Right cardiac atrium (tissue), 5 donors: ENCODE results near the gene TWF2. TPM values are rescaled to one million over a fixed set of nuclear protein-coding genes. Genes with fewer than 3 reads are reported as not detected.

Experiments used
- ATAC-seq, 2 donors: fragments of 200-7000 bp; cut with Tn5 transposase; one replicate each; pipeline versions ENCODE4 v1.8.0 to v1.9.1; 2020; ENCODE audit warnings: moderate library complexity in 2 of 2, mild to moderate bottlenecking in 1 of 2
- DNase-seq, 3 donors: peaks; one replicate each; pipeline ENCODE4 v3.0.0-alpha.2; 2020
- H3K27ac ChIP-seq: one replicate; pipeline ENCODE4 v1.5.1; 2013; ENCODE audit warnings: mild to moderate bottlenecking, low read length, control low read depth, moderate library complexity
- H3K27me3 ChIP-seq: one replicate; pipeline ENCODE4 v1.6.1; 2013; ENCODE audit not compliant: control insufficient read depth, insufficient read depth
- H3K4me1 ChIP-seq: one replicate; pipeline ENCODE4 v1.6.1; 2013; ENCODE audit warnings: low read length; ENCODE audit not compliant: control insufficient read depth, insufficient read depth
- H3K4me3 ChIP-seq: one replicate; pipeline ENCODE4 v1.5.1; 2013; ENCODE audit warnings: low read length, control low read depth
- H3K9me3 ChIP-seq: one replicate; pipeline ENCODE4 v1.6.1; 2013; ENCODE audit warnings: low read length; ENCODE audit not compliant: control insufficient read depth
- WGBS: extraction: QIAGEN DNeasy Blood & Tissue Kit; methylation state at CpG from one replicate; pipeline ENCODE4 v1.1.7; 2013; 5-methylcytosine and 5-hydroxymethylcytosine counted together
- intact Hi-C, 4 donors: fragments of 100-400 bp; cut with DNase I; formaldehyde crosslinking; loops; one replicate each; pipeline versions ENCODE4 v1.11.0 to v1.14.0; 2022 to 2023
- polyA plus RNA-seq: library from polyadenylated mRNA; stranded (reverse); fragments of 200-250 nt; gene quantifications from one replicate; pipeline ENCODE4 v1.2.3, GENCODE V29; 2013
- total RNA-seq, 4 donors: library from RNA; stranded (reverse); fragmentation: NEBNext Ultra II Directional; extraction: Animal tissue kit (Norgen Biotek cat#: 25700); gene quantifications; one replicate each; pipeline ENCODE4 v1.2.1, GENCODE V29; 2021
- donor health status: healthy with polysubstance abuse.
- donor health status: DM: no; HTN: yes; CAD: no.
- donor health status: DM: no; HTN: no; CAD: no.
- donor health status: DM: no; HTN: yes; CAD: no; lungs with severe emphysema.
- donor health status: DM: yes; HTN: yes; CAD: no.

Gene TWF2
- total and polyA plus RNA-seq, 5 donors: 32.0 to 70.0 (median 51.5) TPM

DNA sequence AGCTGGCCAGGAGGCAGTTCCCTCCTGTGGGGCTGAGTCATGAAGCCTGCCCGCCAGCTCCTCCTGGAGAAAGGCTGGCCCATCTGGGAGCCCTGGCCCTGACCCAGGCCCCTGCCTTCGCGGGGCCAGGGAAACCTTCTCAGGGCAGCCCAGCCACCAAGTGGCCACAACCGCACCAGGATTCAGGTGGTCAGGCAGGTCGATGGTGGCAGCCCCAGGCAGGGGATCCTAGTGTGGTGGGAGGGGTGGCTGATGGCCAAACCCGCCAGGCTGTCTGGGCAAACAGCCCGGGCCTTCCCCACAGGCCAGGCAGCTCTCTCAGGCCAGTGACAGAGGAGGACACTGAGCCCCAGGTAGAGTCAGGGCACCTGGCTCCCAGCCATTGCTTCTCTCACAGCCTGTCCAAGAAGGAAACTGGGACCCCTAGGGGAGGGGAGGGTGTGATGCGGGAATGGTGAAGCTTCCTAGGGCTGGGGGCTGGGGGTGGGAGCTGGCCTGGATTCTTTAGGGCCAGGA lies 1.2 kb downstream of the TWF2 start:
- H3K27me3 ChIP-seq: no peaks in the 10 kb centered on the region
- DNase-seq: peak; percentile 90 to 95 (median 93)
- H3K27ac ChIP-seq: peak overlapping the region; percentile 75
- H3K4me3 ChIP-seq: peak overlapping the region; percentile 55
- no peaks in the 10 kb centered on the region for H3K9me3 ChIP-seq
- peaks cover 17% of the 10 kb centered on the region for H3K4me1 ChIP-seq
- ATAC-seq: peak; percentile 72 to 73
- intact Hi-C loops: no loop called here
- WGBS: 12% methylated on average over 8 of the region's 8 CpGs

GRCh38 chr3:52237006-52237656 lies 1.8 kb downstream of the TWF2 start:
- Histone ChIP-seq H3K27me3 (no peaks in the 10 kb centered on the region), H3K27ac (peak overlapping the region; percentile 75), H3K4me1 (peaks cover 17% of the 10 kb centered on the region), H3K4me3 (no peak overlapping the region), H3K9me3 (no peaks in the 10 kb centered on the region)
- ATAC-seq: no peak
- WGBS: 74% methylated on average over 6 of the region's 6 CpGs
- intact Hi-C loops: no loop called here
- DNase-seq: peak in 2 of 3 donors; percentile 33 to 55

DNA sequence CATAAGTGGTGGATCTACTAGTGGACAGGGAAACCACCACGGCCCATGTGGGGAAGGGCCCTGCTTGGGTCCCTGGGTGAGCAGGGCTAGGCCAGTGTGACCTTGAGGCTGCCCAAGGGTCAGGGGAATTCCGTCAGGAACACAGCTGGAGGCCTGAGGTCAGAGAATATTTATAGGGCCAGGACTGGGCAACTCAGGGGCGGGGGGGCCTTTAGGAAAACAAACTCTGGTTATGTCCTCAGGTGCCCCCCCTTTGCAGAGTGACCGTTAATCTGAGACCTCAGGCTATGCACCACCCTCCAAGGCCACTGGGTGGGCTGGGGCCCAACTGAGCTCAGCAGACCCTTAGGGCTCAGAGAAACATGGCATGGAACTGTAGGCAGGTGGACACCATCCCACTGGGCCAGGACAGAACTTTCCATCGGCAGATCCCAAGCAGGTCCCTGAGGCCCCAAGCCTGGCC lies 2.5 kb downstream of the TWF2 start:
- Histone ChIP-seq H3K27ac (peak overlapping the region; percentile 75), H3K4me1 (peaks cover 17% of the 10 kb centered on the region), H3K27me3 (no peaks in the 10 kb centered on the region), H3K9me3 (no peaks in the 10 kb centered on the region), H3K4me3 (no peak overlapping the region)
- DNase-seq (peak in 2 of 3 donors; percentile 49 to 51), ATAC-seq (no peak)
- intact Hi-C loops: no loop called here
- WGBS: 72% methylated on average over 5 of the region's 5 CpGs

DNA sequence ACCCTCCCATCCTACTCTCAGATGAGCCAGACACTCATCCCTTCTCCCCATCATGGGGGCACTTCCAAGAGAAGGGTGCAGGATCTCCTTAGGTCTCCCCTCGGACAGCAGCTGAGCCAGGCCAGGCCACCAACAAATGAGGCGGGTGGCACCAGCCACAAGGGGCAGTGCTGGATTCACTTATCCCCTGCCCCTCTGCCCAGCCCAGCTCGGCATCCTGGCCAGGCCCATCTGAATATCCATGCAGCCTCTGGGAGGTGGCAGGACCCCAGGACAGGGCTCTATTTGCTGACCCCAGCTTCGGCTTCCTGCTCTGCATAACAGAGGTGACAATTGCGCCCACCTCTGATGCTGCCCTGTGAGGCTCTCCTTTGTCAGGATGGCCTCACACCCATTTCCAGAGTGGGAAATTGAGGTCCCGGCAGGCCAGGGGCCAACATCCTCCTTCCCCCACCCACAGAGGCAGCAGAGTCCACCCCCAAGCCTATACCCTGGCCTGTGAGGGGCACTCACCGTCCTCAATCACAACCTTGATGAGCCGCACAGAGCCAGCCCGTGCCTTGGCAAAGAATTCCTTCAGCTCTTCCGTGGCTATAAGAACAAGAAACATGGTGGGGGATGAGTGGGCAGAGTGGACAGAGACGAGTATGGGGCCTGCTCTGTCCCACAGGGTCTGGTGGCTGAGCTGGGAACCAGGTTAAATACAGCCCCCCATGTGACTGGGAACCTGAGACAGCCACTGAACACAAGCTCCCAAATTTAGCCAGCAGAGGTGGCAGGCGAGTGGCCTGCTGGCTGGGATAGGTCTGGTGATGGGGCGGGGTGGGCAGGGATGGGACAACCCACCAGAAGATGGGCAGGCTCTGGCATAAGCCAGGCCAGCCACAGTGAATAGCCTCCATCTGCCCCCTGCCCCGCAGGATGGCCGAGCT lies 4.2 kb downstream of the TWF2 start:
- WGBS: 83% methylated on average over 15 of the region's 15 CpGs
- no peaks in the 10 kb centered on the region for H3K9me3 ChIP-seq
- DNase-seq: peak in 2 of 3 donors; percentile 69 to 70
- no peaks in the 10 kb centered on the region for H3K27me3 ChIP-seq
- intact Hi-C loops: loop anchor here in 1 of 4 donors (5.0 kb wide), 2 partner anchors 43 to 108 kb away; partner anchors contain the start of gene WDR82
- no peak overlapping the region for H3K4me3 ChIP-seq
- peaks cover 13% of the 10 kb centered on the region for H3K4me1 ChIP-seq
- H3K27ac ChIP-seq: peak overlapping the region; percentile 79
- peak in 1 of 2 donors; percentile 1 for ATAC-seq

DNA sequence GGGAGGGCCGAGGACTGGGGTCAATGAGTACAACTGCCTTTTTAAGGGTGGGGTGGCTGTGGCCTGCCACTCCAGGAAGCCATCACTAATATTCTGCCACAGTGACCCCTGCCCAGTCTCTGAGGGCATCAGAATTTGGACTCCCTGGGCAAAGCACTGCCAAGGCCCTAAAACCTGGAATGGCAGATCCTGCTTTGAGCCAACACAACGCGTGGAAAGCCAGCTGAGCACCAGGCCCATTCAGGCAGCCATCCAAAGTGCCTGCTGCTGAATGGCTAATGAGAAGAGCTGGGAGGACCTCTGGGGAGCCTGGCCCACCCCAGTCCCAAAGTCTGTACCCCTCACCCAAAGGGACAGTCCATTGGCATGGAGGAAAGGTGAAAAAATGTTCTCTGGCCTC lies 5.0 kb downstream of the TWF2 start:
- H3K4me1 ChIP-seq: peaks cover 13% of the 10 kb centered on the region
- H3K4me3 ChIP-seq: no peak overlapping the region
- H3K27ac ChIP-seq: peak overlapping the region; percentile 79
- no peaks in the 10 kb centered on the region for H3K27me3 ChIP-seq
- H3K9me3 ChIP-seq: no peaks in the 10 kb centered on the region
- intact Hi-C loops: loop anchor here in 1 of 4 donors (5.0 kb wide), 2 partner anchors 43 to 108 kb away; partner anchors contain the start of gene WDR82
- 66% methylated on average over 3 of the region's 3 CpGs for WGBS
- DNase-seq (peak in 2 of 3 donors; percentile 67 to 74), ATAC-seq (no peak)

DNA sequence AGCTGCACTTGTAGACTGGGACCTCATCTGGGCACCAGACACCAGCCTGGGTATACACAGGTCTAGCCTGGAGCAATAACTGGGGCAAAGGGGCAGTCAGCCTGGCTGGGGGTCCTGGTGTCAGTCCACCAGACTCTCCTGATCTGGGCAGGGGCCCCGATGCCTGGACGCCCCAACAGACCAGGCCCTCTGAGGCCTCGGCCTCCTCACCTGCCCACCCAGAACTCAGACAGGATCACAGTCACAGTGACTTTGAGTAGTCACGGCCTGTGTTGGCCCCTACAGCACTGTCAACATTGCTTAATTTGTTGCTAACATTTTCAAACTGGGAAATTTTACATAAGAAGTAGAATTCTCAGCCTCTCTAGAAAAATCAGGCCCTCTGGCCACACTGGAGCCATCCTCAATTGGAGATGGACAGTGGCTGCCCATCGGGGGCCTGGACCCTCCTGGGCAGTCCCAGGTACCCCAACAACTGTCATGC lies 5.8 kb downstream of the TWF2 start:
- H3K4me1 ChIP-seq: peaks cover 10% of the 10 kb centered on the region
- no peak overlapping the region for H3K4me3 ChIP-seq
- peak in 2 of 3 donors; percentile 29 to 38 for DNase-seq
- H3K27me3 ChIP-seq: no peaks in the 10 kb centered on the region
- no peaks in the 10 kb centered on the region for H3K9me3 ChIP-seq
- ATAC-seq: no peak
- whole genome bisulfite sequencing: 90% methylated on average over 5 of the region's 5 CpGs
- intact Hi-C loops: loop anchor here in 1 of 4 donors (5.0 kb wide), 2 partner anchors 44 to 109 kb away; partner anchors contain the start of gene WDR82
- H3K27ac ChIP-seq: no peak overlapping the region

- 86% methylated on average over 28 of the region's 28 CpGs for WGBS
- Histone ChIP-seq H3K9me3 (no peaks in the 10 kb centered on the region), H3K4me3 (no peak overlapping the region), H3K27me3 (no peaks in the 10 kb centered on the region), H3K4me1 (peaks cover 10% of the 10 kb centered on the region), H3K27ac (no peak overlapping the region)
- no peak for ATAC-seq
- peak in 2 of 3 donors; percentile 59 to 60 for DNase-seq
- intact Hi-C loops: loop anchor here in 1 of 4 donors (5.0 kb wide), 2 partner anchors 45 to 110 kb away; partner anchors contain the start of gene WDR82
Observed at GRCh38 chr3:52232279-52233107, 6.5 kb downstream of the TWF2 start.

- H3K27ac ChIP-seq: no peak overlapping the region
- H3K4me3 ChIP-seq: no peak overlapping the region
- DNase-seq: peak; percentile 77 to 91 (median 89)
- peaks cover 10% of the 10 kb centered on the region for H3K4me1 ChIP-seq
- no peaks in the 10 kb centered on the region for H3K27me3 ChIP-seq
- no peaks in the 10 kb centered on the region for H3K9me3 ChIP-seq
- intact Hi-C loops: loop anchor here in 1 of 4 donors (5.0 kb wide), 2 partner anchors 46 to 111 kb away; partner anchors contain the start of gene WDR82
- peak; percentile 12 to 38 for ATAC-seq
- WGBS: 74% methylated on average over 34 of the region's 34 CpGs
Observed at GRCh38 chr3:52231502-52232278, 7.3 kb downstream of the TWF2 start.

DNA sequence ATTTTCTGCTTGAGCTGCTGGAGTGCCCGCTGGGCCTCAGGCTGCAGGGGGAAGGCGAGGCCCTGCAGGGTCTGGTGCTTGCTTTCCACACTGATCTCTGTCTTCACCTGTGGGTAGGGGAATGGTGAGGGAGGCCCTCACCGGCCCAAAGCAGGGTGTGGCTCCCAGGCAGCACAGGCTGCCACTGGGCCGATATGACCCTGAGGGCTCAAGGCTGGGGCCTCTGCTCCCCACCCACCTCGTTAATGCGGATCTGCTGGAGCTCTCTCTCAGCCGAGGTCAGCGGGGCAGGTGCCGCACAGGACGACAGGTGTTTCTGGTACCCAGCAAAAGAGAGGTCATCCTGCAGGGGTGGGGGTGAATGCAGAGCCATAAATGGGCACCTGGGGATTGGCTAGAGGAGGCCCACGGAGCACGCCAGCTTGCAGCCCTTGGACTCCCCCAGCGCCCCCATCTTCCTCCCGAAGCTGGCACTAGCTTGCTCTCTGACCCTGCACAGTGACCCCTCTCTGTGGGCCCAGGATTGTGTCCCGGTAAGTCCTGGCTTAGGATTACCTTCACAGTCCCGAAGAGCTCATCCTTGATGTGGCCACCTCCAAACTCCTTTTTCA lies 8.0 kb downstream of the TWF2 start:
- ATAC-seq: no peak
- DNase-seq: peak in 1 of 3 donors; percentile 50
- H3K4me1 ChIP-seq: peaks cover 5% of the 10 kb centered on the region
- intact Hi-C loops: loop anchor here in 1 of 4 donors (5.0 kb wide), 2 partner anchors 46 to 111 kb away; partner anchors contain the start of gene WDR82
- H3K4me3 ChIP-seq: no peak overlapping the region
- H3K9me3 ChIP-seq: no peaks in the 10 kb centered on the region
- WGBS: 90% methylated on average over 16 of the region's 16 CpGs
- H3K27me3 ChIP-seq: no peaks in the 10 kb centered on the region
- no peak overlapping the region for H3K27ac ChIP-seq
